OCI-LY3 (cell line): ENCODE results near the gene MBOAT1.

Source experiments
- H2AFZ ChIP-seq: fragments of 200-600, 300-600 bp; shearing (Covaris generic); 2 replicates; pipeline ENCODE4 v1.6.0; 2014; ENCODE audit warnings: antibody characterized with exemption, low read depth, low read length
- H3K27ac ChIP-seq: fragments of 200-600, 300-600 bp; sonication (generic); 2 replicates; pipeline ENCODE4 v1.5.1; 2014; ENCODE audit warnings: mild to moderate bottlenecking, low read length, moderate library complexity, mixed read lengths
- H3K27me3 ChIP-seq: fragments of 200-600, 300-600 bp; sonication (generic); 2 replicates; pipeline ENCODE4 v1.6.1; 2014; ENCODE audit warnings: low read depth, low read length, mixed read lengths
- H3K36me3 ChIP-seq: fragments of 200-600, 300-600 bp; sonication (generic); replicated peaks from 2 replicates; pipeline ENCODE3; 2014; ENCODE audit warnings: low read depth, low read length, mixed read lengths
- H3K4me1 ChIP-seq: fragments of 300-600, 200-600 bp; sonication (generic); 2 replicates; pipeline ENCODE4 v1.6.1; 2014; ENCODE audit warnings: low read length, mixed read lengths
- H3K4me2 ChIP-seq: fragments of 200-600, 300-600 bp; sonication (generic); 2 replicates; pipeline ENCODE4 v1.6.1; 2014; ENCODE audit warnings: low read length, mixed read lengths
- H3K4me3 ChIP-seq: fragments of 300-600, 200-600 bp; sonication (generic); 2 replicates; pipeline ENCODE4 v1.5.1; 2014; ENCODE audit warnings: antibody characterized with exemption, mild to moderate bottlenecking, low read length, moderate library complexity
- H3K79me2 ChIP-seq: fragments of 300-600, 200-600 bp; shearing (Covaris generic); 2 replicates; pipeline ENCODE4 v1.6.1; 2014; ENCODE audit warnings: mild to moderate bottlenecking, low read length, mixed read lengths
- H3K9ac ChIP-seq: fragments of 300-600, 200-600 bp; shearing (Covaris generic); 2 replicates; pipeline ENCODE4 v1.6.0; 2014; ENCODE audit warnings: mild to moderate bottlenecking, low read length, moderate library complexity
- H3K9me3 ChIP-seq: fragments of 200-600, 300-600 bp; shearing (Covaris generic); 2 replicates; pipeline ENCODE4 v1.6.1; 2014; ENCODE audit warnings: low read length, mixed read lengths; ENCODE audit not compliant: insufficient read depth
- H4K20me1 ChIP-seq: fragments of 200-600, 300-600 bp; sonication (generic); 2 replicates; pipeline ENCODE4 v1.6.1; 2016; ENCODE audit warnings: low read length, mixed read lengths; ENCODE audit not compliant: insufficient read depth
- CTCF ChIP-seq: fragments of 200-600, 300-600 bp; sonication (generic); IDR thresholded peaks from 2 replicates; pipeline ENCODE4 v1.5.1; 2014; ENCODE audit warnings: antibody characterized with exemption, low read length, low read depth
- EZH2phosphoT487 ChIP-seq: fragments of 200-600 bp; shearing (Covaris generic); IDR thresholded peaks from 2 replicates; pipeline ENCODE4 v1.6.1; 2018; ENCODE audit warnings: antibody characterized with exemption, mixed run types, low read depth

Gene MBOAT1

GRCh38 chr6:20126102-20126752 lies 86.0 kb downstream of the MBOAT1 start:
- Histone ChIP-seq H4K20me1 (no peaks in the 10 kb centered on the region), H3K4me3 (no peak overlapping the region), H3K27me3 (no peaks in the 10 kb centered on the region), H3K4me1 (0 out of 2 replicates have a peak, but pooled peaks cover 8% of the 10 kb centered on the region), H3K36me3 (no peaks in the 10 kb centered on the region), H3K27ac (no peak overlapping the region), H2AFZ (no peak overlapping the region), H3K9me3 (no peaks in the 10 kb centered on the region), H3K4me2 (0 out of 2 replicates have a peak overlapping the region, but pooled peaks have one; percentile 22), H3K79me2 (no peaks in the 10 kb centered on the region), H3K9ac (no peak overlapping the region)
- TF ChIP-seq CTCF (no peak), EZH2phosphoT487 (no peak)

- no peak for TF ChIP-seq CTCF
- no peak for TF ChIP-seq EZH2phosphoT487
- Histone ChIP-seq H3K9ac (no peak overlapping the region), H3K4me3 (no peak overlapping the region), H3K4me1 (0 out of 2 replicates have a peak, but pooled peaks cover 8% of the 10 kb centered on the region), H2AFZ (no peak overlapping the region), H3K79me2 (no peaks in the 10 kb centered on the region), H3K27me3 (no peaks in the 10 kb centered on the region), H4K20me1 (no peaks in the 10 kb centered on the region), H3K27ac (no peak overlapping the region), H3K4me2 (no peak overlapping the region), H3K9me3 (no peaks in the 10 kb centered on the region), H3K36me3 (no peaks in the 10 kb centered on the region)
Measured at GRCh38 chr6:20124545-20124944, 87.7 kb downstream of the MBOAT1 start.

- no peak overlapping the region for H3K9ac ChIP-seq
Measured at GRCh38 chr6:20119485-20119884, 92.8 kb downstream of the MBOAT1 start.

GRCh38 chr6:20118892-20119291 lies 93.4 kb downstream of the MBOAT1 start:
- no peaks in the 10 kb centered on the region for H3K9me3 ChIP-seq
- H3K79me2 ChIP-seq, result no peaks in the 10 kb centered on the region
- no peak overlapping the region for H3K4me3 ChIP-seq
- H3K27me3 ChIP-seq, result no peaks in the 10 kb centered on the region
- no peaks in the 10 kb centered on the region for H3K36me3 ChIP-seq
- no peak overlapping the region for H3K4me2 ChIP-seq
- H3K27ac ChIP-seq, result no peak overlapping the region
- no peak for TF ChIP-seq EZH2phosphoT487
- TF ChIP-seq CTCF, result no peak
- H3K4me1 ChIP-seq, result no peaks in the 10 kb centered on the region
- H4K20me1 ChIP-seq, result no peaks in the 10 kb centered on the region
- H3K9ac ChIP-seq, result no peak overlapping the region
- no peak overlapping the region for H2AFZ ChIP-seq

More at GRCh38 chr6:20119485-20119884, 92.8 kb downstream of the MBOAT1 start:
- TF ChIP-seq CTCF, result no peak
- no peak for TF ChIP-seq EZH2phosphoT487
- Histone ChIP-seq H3K9me3 (no peaks in the 10 kb centered on the region), H3K4me2 (no peak overlapping the region), H3K4me1 (no peaks in the 10 kb centered on the region), H2AFZ (no peak overlapping the region), H3K79me2 (no peaks in the 10 kb centered on the region), H3K36me3 (no peaks in the 10 kb centered on the region), H3K27ac (no peak overlapping the region), H3K4me3 (no peak overlapping the region), H4K20me1 (no peaks in the 10 kb centered on the region), H3K27me3 (no peaks in the 10 kb centered on the region)
